GM12878 (cell line): ENCODE measurements around the gene ZNF513.
A peak's percentile ranks its signal among the peaks of the same experiment; 100 is the strongest.

Experiments
- NRF1 ChIP-seq: conservative IDR thresholded peaks from 2 replicates; pipeline ENCODE4 v1.6.1; 2011; ENCODE audit warnings: mild to moderate bottlenecking, low read depth, low read length, improper control_type of control experiment
- TF ChIP-seq, protein P1 (sequence below), 3 experiments: IDR thresholded peaks in 2 of 3; conservative IDR thresholded peaks in 1 of 3; 2 replicates each; pipeline ENCODE4 v1.5.1; 2011; ENCODE audit warnings: low read depth in 3 of 3, low read length in 3 of 3, mild to moderate bottlenecking in 3 of 3, control low read depth in 2 of 3, moderate library complexity in 2 of 3, inconsistent platforms in 1 of 3, mixed read lengths in 1 of 3; ENCODE audit not compliant: control insufficient read depth in 2 of 3, insufficient read depth in 1 of 3; ENCODE audit errors: extremely low read depth in 1 of 3

DNA sequence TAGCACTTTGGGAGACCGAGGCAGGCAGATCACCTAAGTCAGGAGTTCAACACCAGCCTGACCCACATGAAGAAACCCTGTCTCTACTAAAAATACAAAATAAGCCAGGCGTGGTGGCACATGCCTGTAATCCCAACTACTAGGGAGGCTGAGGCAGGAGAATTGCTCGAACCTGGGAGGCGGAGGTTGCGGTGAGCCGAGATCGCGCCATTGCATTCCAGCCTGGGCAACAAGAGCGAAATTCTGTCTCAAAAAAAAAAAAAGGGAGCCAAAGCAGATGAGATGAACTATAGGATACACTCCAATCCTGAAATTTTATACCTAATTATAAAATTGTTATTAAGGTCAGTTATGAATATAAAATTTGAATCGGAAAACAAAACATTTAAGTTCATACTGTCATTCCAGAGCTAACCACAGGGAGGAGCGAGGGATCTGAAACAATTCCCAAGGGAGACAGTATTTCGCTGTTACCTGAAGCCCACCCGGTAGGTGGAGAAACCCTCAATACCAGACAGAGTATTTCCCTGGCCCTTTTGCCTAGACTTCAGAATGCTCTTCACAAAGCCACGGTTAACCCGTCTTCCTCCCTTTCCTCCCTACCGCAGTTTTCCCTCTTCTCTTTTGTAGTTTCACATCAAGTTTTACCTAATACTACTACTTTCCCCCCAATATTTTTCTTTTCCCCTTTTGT lies 27.4 kb upstream of the ZNF513 start:
- TF ChIP-seq, protein P1, sequence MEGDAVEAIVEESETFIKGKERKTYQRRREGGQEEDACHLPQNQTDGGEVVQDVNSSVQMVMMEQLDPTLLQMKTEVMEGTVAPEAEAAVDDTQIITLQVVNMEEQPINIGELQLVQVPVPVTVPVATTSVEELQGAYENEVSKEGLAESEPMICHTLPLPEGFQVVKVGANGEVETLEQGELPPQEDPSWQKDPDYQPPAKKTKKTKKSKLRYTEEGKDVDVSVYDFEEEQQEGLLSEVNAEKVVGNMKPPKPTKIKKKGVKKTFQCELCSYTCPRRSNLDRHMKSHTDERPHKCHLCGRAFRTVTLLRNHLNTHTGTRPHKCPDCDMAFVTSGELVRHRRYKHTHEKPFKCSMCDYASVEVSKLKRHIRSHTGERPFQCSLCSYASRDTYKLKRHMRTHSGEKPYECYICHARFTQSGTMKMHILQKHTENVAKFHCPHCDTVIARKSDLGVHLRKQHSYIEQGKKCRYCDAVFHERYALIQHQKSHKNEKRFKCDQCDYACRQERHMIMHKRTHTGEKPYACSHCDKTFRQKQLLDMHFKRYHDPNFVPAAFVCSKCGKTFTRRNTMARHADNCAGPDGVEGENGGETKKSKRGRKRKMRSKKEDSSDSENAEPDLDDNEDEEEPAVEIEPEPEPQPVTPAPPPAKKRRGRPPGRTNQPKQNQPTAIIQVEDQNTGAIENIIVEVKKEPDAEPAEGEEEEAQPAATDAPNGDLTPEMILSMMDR (IDR thresholded peaks at IDR 0.05 in 2 of 3, conservative IDR thresholded peaks at IDR 0.05 in 1 of 3; ENCODE audit: control insufficient read depth in 2 of 3, extremely low read depth in 1 of 3, insufficient read depth in 1 of 3, low read depth in 3 of 3, low read length in 3 of 3), result peak; percentile 15 to 36 (median 33); a peak in 3 of 6 replicates
- no peak for TF ChIP-seq NRF1
